PC-3 (cell line): ENCODE measurements around the gene TEAD3.

Experiments
- CTCF ChIP-seq: fragments of 300-600 bp; sonication (generic); conservative IDR thresholded peaks from 2 replicates; pipeline ENCODE4 v1.5.1; 2017; ENCODE audit warnings: antibody characterized with exemption, low read depth, mild to moderate bottlenecking, low read length
- EZH2 ChIP-seq: fragments of 300-600 bp; sonication (generic); IDR thresholded peaks from one replicate; pipeline ENCODE4 v1.6.1; 2017; ENCODE audit warnings: antibody characterized with exemption, mild to moderate bottlenecking, low read length; ENCODE audit not compliant: unreplicated experiment
- EZH2phosphoT487 ChIP-seq: fragments of 300-600 bp; sonication (generic); IDR thresholded peaks from 2 replicates; pipeline ENCODE4 v1.6.1; 2018; ENCODE audit warnings: mild to moderate bottlenecking, antibody characterized with exemption, low read length, borderline replicate concordance

GRCh38 chr6:35453236-35453635 is 43.6 kb downstream of the TEAD3 start:
- TF ChIP-seq CTCF (no peak), EZH2 (no peak), EZH2phosphoT487 (no peak)
